ENCODE measurements around the gene KCTD6.

KCTD6 gene

DNA sequence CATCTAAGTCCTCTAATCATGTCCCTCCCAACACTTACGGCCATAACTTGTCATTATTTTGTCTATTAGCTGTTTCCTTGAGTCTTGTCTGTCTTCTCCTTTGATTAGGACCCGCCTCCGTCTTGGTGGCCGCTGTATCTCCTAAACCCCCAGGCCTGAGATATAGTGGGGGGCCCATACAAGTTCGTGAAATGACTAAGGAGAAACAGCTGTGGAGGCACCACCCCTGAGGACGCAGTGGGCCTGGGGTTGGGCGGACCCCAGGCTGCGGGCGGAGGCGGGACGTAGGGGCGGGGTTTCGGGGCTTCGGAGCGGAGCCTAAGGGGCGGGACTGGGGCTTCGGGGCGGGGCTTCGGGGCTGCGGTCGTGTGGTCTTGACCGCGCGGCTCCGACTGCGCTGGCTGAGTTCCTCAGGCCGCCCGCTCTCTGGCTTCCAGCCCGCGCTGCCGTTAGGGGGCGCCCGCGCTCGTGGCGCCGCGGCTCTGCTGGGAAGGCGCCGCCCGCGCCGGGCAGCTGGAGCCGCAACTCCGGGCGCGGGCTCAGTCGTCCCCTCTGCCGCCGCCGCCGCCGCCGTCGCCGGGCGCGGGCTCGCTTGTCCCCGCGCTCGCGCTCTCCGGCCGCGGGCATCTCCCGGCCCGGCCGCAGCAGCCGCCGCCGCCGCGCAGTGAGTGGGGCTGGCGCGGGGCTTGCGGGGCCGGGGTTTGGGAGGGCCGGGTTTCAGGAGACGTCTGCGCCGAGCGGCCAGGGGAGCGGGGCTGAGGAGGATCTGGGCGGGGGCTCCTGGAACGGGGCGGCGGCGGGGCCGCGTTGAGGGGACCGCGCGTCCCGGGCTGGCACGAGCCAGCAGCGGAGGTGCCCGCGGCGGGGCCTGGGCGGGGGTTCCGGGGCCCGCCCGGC lies at the start of gene KCTD6:
Gene KCTD6 (plus strand): TSS at position 591 of the 897 bp plus-strand sequence. CDS start 6,660 bp downstream, outside the sequence.
- peak; percentile 93 for DNase-seq

DNA sequence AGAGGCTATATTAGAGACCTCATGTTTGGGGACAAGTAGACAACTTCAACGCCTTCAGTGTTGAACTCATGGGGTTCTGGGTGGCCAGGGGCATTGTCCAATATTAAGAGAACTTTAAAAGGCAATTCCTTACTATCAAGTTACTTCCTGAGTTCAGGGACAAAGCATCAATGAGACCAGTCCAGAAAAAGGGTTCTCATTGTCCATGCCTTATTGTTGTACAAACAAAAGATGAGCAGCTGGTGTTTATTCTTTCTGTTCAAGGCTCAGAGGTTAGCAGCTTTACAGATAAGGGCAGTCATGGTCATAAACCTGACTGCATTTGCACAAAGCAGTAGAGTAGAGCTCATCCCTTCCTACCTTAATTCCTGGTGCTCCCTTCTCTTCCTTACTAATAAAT lies 39.7 kb upstream of the KCTD6 start:
- DNase-seq = no peak

GRCh38 chr3:58459160-58459559 lies 32.7 kb upstream of the KCTD6 start:
- no peak for DNase-seq

GRCh38 chr3:58462829-58463180 lies 29.1 kb upstream of the KCTD6 start:
- no peak for DNase-seq

GRCh38 chr3:58463181-58463941 lies 28.5 kb upstream of the KCTD6 start:
- peak; percentile 68 for DNase-seq

DNA sequence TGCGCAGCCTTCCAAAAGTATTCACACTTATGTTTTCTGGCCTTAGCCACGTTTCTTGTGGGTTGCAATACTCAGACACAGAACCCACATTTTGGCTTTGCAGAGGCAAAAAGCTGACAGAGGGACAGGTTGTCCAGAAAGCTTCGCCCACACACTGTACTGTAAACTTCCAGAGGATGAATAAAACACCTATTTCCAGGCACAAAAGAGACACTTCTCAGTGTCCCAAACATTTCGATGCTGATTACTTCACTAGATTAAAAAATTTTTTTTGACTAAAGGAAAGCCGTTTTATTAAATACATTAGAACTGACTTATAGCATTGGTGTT lies 28.0 kb upstream of the KCTD6 start:
- no peak for DNase-seq

GRCh38 chr3:58464866-58465265 lies 27.0 kb upstream of the KCTD6 start:
- DNase-seq = no peak

- DNase-seq = no peak
Observed at GRCh38 chr3:58466899-58467563, 24.9 kb upstream of the KCTD6 start.

DNA sequence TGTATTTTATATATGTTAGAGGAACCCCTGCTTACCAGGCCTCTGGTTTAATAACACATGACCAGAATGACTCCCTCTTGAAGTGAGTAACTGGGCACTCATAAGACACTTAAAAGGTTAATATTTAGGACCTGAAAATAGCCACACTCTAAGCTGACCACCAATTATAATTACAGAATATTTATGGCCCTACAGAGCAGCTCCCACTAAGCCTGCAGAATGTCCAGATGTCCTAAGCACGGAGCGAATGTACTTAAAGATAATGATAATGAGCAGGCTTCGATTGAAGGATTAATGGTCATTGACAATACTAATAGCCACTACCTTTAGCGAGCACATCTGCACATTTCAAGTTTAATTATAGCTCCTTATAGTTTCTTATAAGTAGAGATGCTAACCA lies 22.8 kb upstream of the KCTD6 start:
- no peak for DNase-seq

- no peak for DNase-seq
Observed at GRCh38 chr3:58470363-58471024, 21.4 kb upstream of the KCTD6 start.

- peak; percentile 43 for DNase-seq
Observed at GRCh38 chr3:58471025-58471887, 20.6 kb upstream of the KCTD6 start.

GRCh38 chr3:58473275-58473674 lies 18.6 kb upstream of the KCTD6 start:
- DNase-seq = no peak

- no peak for DNase-seq
Observed at GRCh38 chr3:58474348-58474911, 17.5 kb upstream of the KCTD6 start.

DNA sequence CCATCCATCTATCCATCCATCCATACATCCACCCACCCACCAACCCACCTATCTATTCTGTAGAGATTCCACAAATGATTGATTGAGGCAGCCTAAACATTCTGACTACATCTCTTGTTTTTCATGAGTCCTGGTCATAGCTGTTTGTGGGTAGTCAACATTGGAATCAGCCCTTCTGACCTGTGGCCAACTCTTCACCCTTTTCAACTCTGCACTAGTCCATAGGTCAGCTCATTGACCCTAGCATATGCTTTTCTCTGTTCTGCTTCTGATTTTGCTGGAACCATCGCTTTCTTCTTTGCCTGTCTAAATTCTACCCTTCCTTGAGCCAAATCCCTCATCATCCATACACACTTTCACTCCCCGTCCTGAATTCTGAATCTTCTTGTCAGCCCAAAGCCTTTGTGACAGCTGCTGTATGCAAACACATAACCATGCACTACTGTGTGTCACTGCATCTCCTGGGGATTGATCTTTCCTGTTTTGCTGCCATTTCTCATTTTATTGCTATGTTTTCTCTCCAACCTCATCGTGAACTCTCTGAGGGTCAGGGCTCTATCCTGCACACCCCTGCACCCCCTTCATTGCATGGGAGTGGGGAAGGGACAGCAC lies 16.8 kb upstream of the KCTD6 start:
- DNase-seq = no peak

DNA sequence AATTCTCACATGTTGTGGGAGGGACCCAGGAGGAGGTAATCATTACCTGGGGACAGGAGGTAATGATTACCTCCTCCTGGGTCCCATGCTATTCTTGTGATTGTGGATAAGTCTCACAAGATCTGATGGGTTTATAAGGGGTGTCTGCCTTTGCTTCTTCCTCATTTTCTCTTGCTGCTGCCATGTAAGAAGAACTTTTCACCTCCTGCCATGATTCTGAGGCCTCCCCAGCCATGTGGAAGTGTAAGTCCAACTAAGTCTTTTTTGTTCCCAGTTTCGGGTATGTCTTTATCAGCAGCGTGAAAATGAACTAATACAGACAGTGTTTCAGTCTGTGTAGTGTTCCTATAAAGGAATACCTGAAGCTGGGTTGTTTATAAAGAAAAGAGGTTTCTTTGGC lies 13.1 kb upstream of the KCTD6 start:
- no peak for DNase-seq

- DNase-seq = no peak
Observed at GRCh38 chr3:58480309-58480708, 11.6 kb upstream of the KCTD6 start.

DNA sequence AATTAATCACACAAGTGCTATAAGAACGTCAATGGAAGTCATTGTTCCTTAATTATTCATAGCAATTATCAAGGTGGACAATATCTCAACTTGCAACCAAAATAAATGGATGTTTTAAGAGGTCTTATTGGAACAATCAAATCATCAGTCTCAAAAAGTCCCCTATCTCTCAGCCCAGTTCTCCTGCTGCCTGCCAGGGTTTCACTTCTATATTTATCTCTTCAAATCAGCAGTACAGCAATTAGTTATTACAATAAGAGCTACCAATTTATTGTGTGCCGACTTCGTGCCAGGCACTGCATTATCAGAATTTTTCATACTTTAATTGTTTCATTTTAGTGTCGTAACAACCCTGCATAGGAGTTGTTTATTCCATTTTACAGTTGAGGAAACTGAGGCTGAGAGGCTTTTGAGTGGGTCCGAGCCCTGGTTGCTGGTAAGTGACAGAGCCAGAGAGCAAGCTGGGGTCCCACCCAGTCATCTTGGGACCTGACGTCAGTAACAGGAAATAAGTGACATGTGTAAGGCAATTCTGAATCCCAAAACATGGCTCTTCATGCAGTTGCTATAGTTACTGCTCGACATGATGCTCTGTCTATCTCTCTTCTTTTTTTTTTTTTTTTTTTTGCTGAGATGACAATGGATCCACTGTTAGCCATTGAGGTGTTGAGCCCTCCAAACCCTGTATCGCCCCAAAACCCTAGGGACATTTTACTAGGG lies 8.8 kb upstream of the KCTD6 start:
- DNase-seq = no peak

DNA sequence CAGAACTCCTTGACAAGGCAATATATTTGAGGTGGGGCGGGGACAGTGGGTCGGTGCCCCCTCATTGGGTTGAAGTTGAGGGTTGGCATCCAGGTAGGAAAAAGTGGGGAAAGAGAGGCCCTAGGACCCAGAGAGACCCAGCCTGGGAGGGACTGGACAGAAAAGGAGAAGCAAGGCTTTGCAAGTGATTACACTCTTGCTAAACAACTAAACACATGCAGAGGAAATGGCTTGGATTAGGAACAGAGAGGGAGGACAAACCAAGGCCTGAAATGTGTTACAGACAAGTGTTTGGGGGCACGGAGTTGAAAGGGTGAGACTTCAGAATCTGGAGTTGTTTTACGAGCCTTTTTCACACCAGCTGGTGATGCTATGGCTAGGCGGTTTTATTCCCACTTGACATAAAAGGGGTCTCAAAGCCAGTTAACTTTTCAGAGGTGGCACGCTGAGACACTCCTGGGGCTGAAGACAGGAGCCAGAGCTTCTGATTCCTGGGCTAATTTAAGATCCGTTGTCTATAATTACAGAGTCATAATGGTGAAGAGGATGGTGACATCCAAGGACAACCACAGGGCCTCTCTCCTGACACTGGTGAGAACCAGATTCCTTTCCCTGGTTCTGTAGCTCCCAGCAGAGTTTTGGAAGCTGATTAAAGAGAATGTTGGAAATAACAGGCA lies 7.7 kb upstream of the KCTD6 start:
- DNase-seq = no peak

- DNase-seq = no peak
Observed at GRCh38 chr3:58484722-58485069, 7.2 kb upstream of the KCTD6 start.

GRCh38 chr3:58485801-58486435 lies 6.0 kb upstream of the KCTD6 start:
- DNase-seq = no peak
